Bladder microvascular endothelial cell (primary cell): ENCODE results near the gene MED13. TPM values are rescaled to one million over a fixed set of nuclear protein-coding genes. Genes with fewer than 3 reads are reported as not detected.

Experiments used
- total RNA-seq: library from RNA; depleted of rRNA; stranded (reverse); fragments of >200 nt; gene quantifications from 2 replicates; pipeline ENCODE4 v1.2.3, GENCODE V29; 2014

Gene MED13
- 22.2 and 55.4 TPM in 2 replicates for total RNA-seq

GRCh38 chr17:62064791-62065563 lies at the start of gene MED13:
Gene MED13 (minus strand): TSS chr17:62065278. CDS start chr17:62065205, 73 bp downstream.

GRCh38 chr17:61927208-61928100 lies 137.6 kb downstream of the MED13 start, which contains the start of gene INTS2:
Gene INTS2 (minus strand): TSS chr17:61927982. CDS start chr17:61926644, 1,338 bp downstream.

Other genes starting within 250 kb of the MED13 start
- 6.2 and 10.3 TPM in 2 replicates for gene BRIP1, start 201.8 kb downstream of the MED13 start, total RNA-seq
- 11.0 and 19.8 TPM in 2 replicates for gene INTS2, start 137.3 kb downstream of the MED13 start, total RNA-seq